Natural killer cell treated with Interleukin-12 subunit alpha and Interleukin-12 subunit beta and Interleukin-15 and Interleukin-18, amount 100 ng/mL, for 72 hours (primary cell): Measurements from ENCODE around the gene DPF1. TPM values are rescaled to one million over a fixed set of nuclear protein-coding genes. Genes with fewer than 3 reads are reported as not detected.

ENCODE experiments used
- ATAC-seq, 2 donors: fragments of 150-1000 bp; cut with Tn5 transposase in 1 of 2; sonication (Bioruptor Pico), chemical (Tn5 transposase) in 1 of 2; 2 replicates each; pipeline ENCODE4 v1.10.0; 2021
- DNase-seq: peaks from one replicate; pipeline ENCODE4 v3.0.0; 2022; ENCODE audit warnings: low spot score
- H3K27ac Mint-ChIP-seq, 2 donors: 1 replicate in 1 of 2; 2 replicates in 1 of 2; pipeline ENCODE4 v1.8.0; 2022; ENCODE audit warnings: mixed read lengths in 2 of 2, mild to moderate bottlenecking in 1 of 2, moderate library complexity in 1 of 2
- H3K27me3 Mint-ChIP-seq, 2 donors: 1 replicate in 1 of 2; 2 replicates in 1 of 2; pipeline ENCODE4 v1.8.0; 2022; ENCODE audit warnings: mixed read lengths in 2 of 2
- H3K36me3 Mint-ChIP-seq: one replicate; pipeline ENCODE4 v1.8.0; 2022; ENCODE audit warnings: mixed read lengths
- H3K4me1 Mint-ChIP-seq, 2 donors: 1 replicate in 1 of 2; 2 replicates in 1 of 2; pipeline ENCODE4 v1.8.0; 2022; ENCODE audit warnings: low read depth in 2 of 2, mixed read lengths in 2 of 2, mild to moderate bottlenecking in 1 of 2
- H3K4me3 Mint-ChIP-seq: one replicate; pipeline ENCODE4 v1.8.0; 2022; ENCODE audit warnings: mixed read lengths
- H3K9me3 Mint-ChIP-seq: 2 replicates; pipeline ENCODE4 v1.8.0; 2022; ENCODE audit warnings: mixed read lengths
- total RNA-seq, 2 donors: library from RNA; stranded (reverse); gene quantifications; one replicate each; pipeline ENCODE4 v1.2.3, GENCODE V29; 2022

Gene DPF1
- total RNA-seq, 2 donors from 2014 or later, result 0.12 TPM; not detected in 1

- Mint-ChIP-seq H3K27ac (no peak overlapping the region), H3K36me3 (peaks cover 9% of the 10 kb centered on the region), H3K4me3 (no peak overlapping the region), H3K27me3 (peaks cover 35 to 60% of the 10 kb centered on the region in 2 donors), H3K4me1 (peaks cover 14% of the 10 kb centered on the region in 2 donors), H3K9me3 (no peaks in the 10 kb centered on the region)
- DNase-seq (no peak), ATAC-seq (no peak)
These were observed 2.6 kb downstream of the DPF1 start for GRCh38 chr19:38221421-38221820.

- H3K4me3 Mint-ChIP-seq, result no peak overlapping the region
These were observed 4.8 kb downstream of the DPF1 start for GRCh38 chr19:38219221-38219620.

GRCh38 chr19:38218204-38218603, 5.8 kb downstream of the DPF1 start:
- DNase-seq, result no peak
- Mint-ChIP-seq H3K27ac (no peak overlapping the region), H3K4me1 (peaks cover 14% of the 10 kb centered on the region in 2 donors), H3K27me3 (peaks cover 33 to 43% of the 10 kb centered on the region in 2 donors), H3K4me3 (no peak overlapping the region), H3K36me3 (peaks cover 9% of the 10 kb centered on the region), H3K9me3 (peaks cover 4% of the 10 kb centered on the region)
- ATAC-seq, result no peak

More at GRCh38 chr19:38219221-38219620, 4.8 kb downstream of the DPF1 start:
- peaks cover 12 to 14% of the 10 kb centered on the region in 2 donors for H3K4me1 Mint-ChIP-seq
- peaks cover 32 to 51% of the 10 kb centered on the region in 2 donors for H3K27me3 Mint-ChIP-seq
- H3K36me3 Mint-ChIP-seq, result peaks cover 11% of the 10 kb centered on the region
- no peak overlapping the region for H3K27ac Mint-ChIP-seq
- DNase-seq, result no peak
- ATAC-seq, result no peak
- H3K9me3 Mint-ChIP-seq, result peaks cover under 1% of the 10 kb centered on the region

- Mint-ChIP-seq H3K9me3 (peaks cover 4% of the 10 kb centered on the region), H3K27ac (no peak overlapping the region), H3K4me3 (no peak overlapping the region), H3K4me1 (peaks cover 10% of the 10 kb centered on the region in 2 donors), H3K36me3 (peaks cover 4% of the 10 kb centered on the region), H3K27me3 (peaks cover 28 to 35% of the 10 kb centered on the region in 2 donors)
- ATAC-seq, result no peak
- no peak for DNase-seq
These were observed 7.0 kb downstream of the DPF1 start for GRCh38 chr19:38216785-38217641.

GRCh38 chr19:38213911-38214625, 10.0 kb downstream of the DPF1 start:
- Mint-ChIP-seq H3K4me1 (peaks cover 19 to 20% of the 10 kb centered on the region in 2 donors), H3K9me3 (peaks cover 4% of the 10 kb centered on the region), H3K27me3 (peaks cover 26% of the 10 kb centered on the region in 2 donors)

GRCh38 chr19:38213469-38213868, 10.6 kb downstream of the DPF1 start:
- Mint-ChIP-seq H3K36me3 (peaks cover 4% of the 10 kb centered on the region), H3K4me1 (peaks cover 19 to 20% of the 10 kb centered on the region in 2 donors), H3K4me3 (no peak overlapping the region), H3K27me3 (peaks cover 20 to 23% of the 10 kb centered on the region in 2 donors), H3K27ac (peak overlapping the region; percentile 90 to 91), H3K9me3 (peaks cover 4% of the 10 kb centered on the region)
- no peak for DNase-seq
- ATAC-seq, result no peak

More at GRCh38 chr19:38213911-38214625, 10.0 kb downstream of the DPF1 start:
- ATAC-seq, result peak; percentile 91
- H3K27ac Mint-ChIP-seq, result peak overlapping the region; percentile 90 to 91
- peak overlapping the region; percentile 76 for H3K4me3 Mint-ChIP-seq
- H3K36me3 Mint-ChIP-seq, result peaks cover 4% of the 10 kb centered on the region
- peak; percentile 78 for DNase-seq

- ATAC-seq (no peak), DNase-seq (no peak)
- no peak overlapping the region for H3K27ac Mint-ChIP-seq
- H3K4me1 Mint-ChIP-seq, result peaks cover 19 to 20% of the 10 kb centered on the region in 2 donors
- peaks cover 4% of the 10 kb centered on the region for H3K9me3 Mint-ChIP-seq
- H3K27me3 Mint-ChIP-seq, result peaks cover 13 to 25% of the 10 kb centered on the region in 2 donors
- peaks cover 4% of the 10 kb centered on the region for H3K36me3 Mint-ChIP-seq
- H3K4me3 Mint-ChIP-seq, result no peak overlapping the region
These were observed 12.3 kb downstream of the DPF1 start for GRCh38 chr19:38211766-38212165.

GRCh38 chr19:38211151-38211591, 12.9 kb downstream of the DPF1 start:
- peaks cover 13 to 25% of the 10 kb centered on the region in 2 donors for H3K27me3 Mint-ChIP-seq
- H3K27ac Mint-ChIP-seq, result no peak overlapping the region
- peaks cover 4% of the 10 kb centered on the region for H3K9me3 Mint-ChIP-seq
- DNase-seq (no peak), ATAC-seq (no peak)
- peaks cover 19 to 20% of the 10 kb centered on the region in 2 donors for H3K4me1 Mint-ChIP-seq
- H3K4me3 Mint-ChIP-seq, result no peak overlapping the region
- H3K36me3 Mint-ChIP-seq, result peaks cover 4% of the 10 kb centered on the region

- Mint-ChIP-seq H3K36me3 (peaks cover 4% of the 10 kb centered on the region), H3K4me3 (no peak overlapping the region), H3K9me3 (peaks cover 4% of the 10 kb centered on the region), H3K27me3 (peaks cover 13 to 21% of the 10 kb centered on the region in 2 donors), H3K27ac (peak overlapping the region in 1 of 2 donors; percentile 62), H3K4me1 (peaks cover 19 to 20% of the 10 kb centered on the region in 2 donors)
- no peak for ATAC-seq
- DNase-seq, result no peak
These were observed 13.5 kb downstream of the DPF1 start for GRCh38 chr19:38210458-38210987.

GRCh38 chr19:38209671-38210457, 14.2 kb downstream of the DPF1 start:
- Mint-ChIP-seq H3K27me3 (peaks cover 13 to 21% of the 10 kb centered on the region in 2 donors), H3K9me3 (peaks cover 4% of the 10 kb centered on the region), H3K36me3 (peaks cover 4% of the 10 kb centered on the region), H3K4me3 (no peak overlapping the region), H3K4me1 (peaks cover 19 to 20% of the 10 kb centered on the region in 2 donors), H3K27ac (peak overlapping the region in 1 of 2 donors; percentile 62)
- ATAC-seq (no peak), DNase-seq (no peak)

GRCh38 chr19:38209152-38209551, 14.9 kb downstream of the DPF1 start:
- Mint-ChIP-seq H3K4me3 (no peak overlapping the region), H3K27ac (no peak overlapping the region), H3K36me3 (peaks cover 2% of the 10 kb centered on the region), H3K27me3 (peaks cover 13 to 20% of the 10 kb centered on the region in 2 donors), H3K4me1 (peaks cover 14 to 15% of the 10 kb centered on the region in 2 donors), H3K9me3 (peaks cover 3% of the 10 kb centered on the region)
- ATAC-seq, result no peak
- DNase-seq, result no peak

- no peak overlapping the region for H3K27ac Mint-ChIP-seq
- ATAC-seq (no peak), DNase-seq (no peak)
- H3K4me1 Mint-ChIP-seq, result peaks cover 9 to 10% of the 10 kb centered on the region in 2 donors
- H3K36me3 Mint-ChIP-seq, result no peaks in the 10 kb centered on the region
- peaks cover 13 to 16% of the 10 kb centered on the region in 2 donors for H3K27me3 Mint-ChIP-seq
- no peaks in the 10 kb centered on the region for H3K9me3 Mint-ChIP-seq
- H3K4me3 Mint-ChIP-seq, result no peak overlapping the region
These were observed 15.5 kb downstream of the DPF1 start for GRCh38 chr19:38208571-38208970.

GRCh38 chr19:38207543-38207942, 16.5 kb downstream of the DPF1 start:
- no peak overlapping the region for H3K27ac Mint-ChIP-seq
- peaks cover 5% of the 10 kb centered on the region for H3K36me3 Mint-ChIP-seq
- ATAC-seq, result no peak
- H3K27me3 Mint-ChIP-seq, result peaks cover 13 to 16% of the 10 kb centered on the region in 2 donors
- no peak overlapping the region for H3K4me3 Mint-ChIP-seq
- no peaks in the 10 kb centered on the region for H3K9me3 Mint-ChIP-seq
- H3K4me1 Mint-ChIP-seq, result peaks cover 13% of the 10 kb centered on the region in 2 donors
- no peak for DNase-seq
